SU-DHL-6 (cell line): ENCODE measurements around the gene SESTD1.

Source experiments
- CTCF ChIP-seq: fragments of 200-600 bp; sonication (generic); IDR thresholded peaks from one replicate; pipeline ENCODE4 v1.5.1; 2017; ENCODE audit warnings: antibody characterized with exemption, mild to moderate bottlenecking, low read length, moderate library complexity; ENCODE audit not compliant: insufficient read depth, poor library complexity, severe bottlenecking
- EZH2phosphoT487 ChIP-seq: fragments of 200-600 bp; sonication (generic), shearing (Covaris generic); conservative IDR thresholded peaks from 2 replicates; pipeline ENCODE4 v1.6.1; 2018; ENCODE audit warnings: mild to moderate bottlenecking, antibody characterized with exemption, low read length, moderate library complexity, mixed read lengths

- TF ChIP-seq CTCF (no peak), EZH2phosphoT487 (no peak)
Measured at GRCh38 chr2:179070895-179071294, 193.7 kb downstream of the SESTD1 start.
